ENCODE results near the gene CAPG.
"Not testable (repeated sequence)": the region's sequence is repeated elsewhere in the genome, so short reads cannot be mapped to it uniquely, and the experiment has no call there.

The CAPG gene

GRCh38 chr2:85420536-85421259 lies 10.5 kb upstream of the CAPG start:
- peak; percentile 82 to 94 (median 85) for DNase-seq (ENCODE audit: low read depth in 3 of 3)

GRCh38 chr2:85419009-85419675 lies 9.0 kb upstream of the CAPG start:
- no peak for DNase-seq (ENCODE audit: low read depth in 3 of 3)

- DNase-seq (ENCODE audit: low read depth in 3 of 3), result peak; percentile 70 to 77 (median 76)
Measured at GRCh38 chr2:85418132-85419008, 8.2 kb upstream of the CAPG start, which contains the start of gene SH2D6. SH2D6 (plus strand) TSS chr2:85418714; CDS start chr2:85429466, 10,752 bp downstream.

GRCh38 chr2:85415980-85416650 lies 5.9 kb upstream of the CAPG start:
- no peak for DNase-seq (ENCODE audit: low read depth in 3 of 3)

GRCh38 chr2:85414761-85415553 lies 4.8 kb upstream of the CAPG start:
- no peak for DNase-seq (ENCODE audit: low read depth in 3 of 3)

GRCh38 chr2:85414421-85414759 lies 4.2 kb upstream of the CAPG start:
- DNase-seq (ENCODE audit: low read depth in 3 of 3), result not testable (repeated sequence)

- peak in 1 of 3 experiments; percentile 29 for DNase-seq (ENCODE audit: low read depth in 3 of 3)
Measured at GRCh38 chr2:85413592-85414420, 3.6 kb upstream of the CAPG start.

GRCh38 chr2:85411405-85411748 lies 1.2 kb upstream of the CAPG start:
- DNase-seq (ENCODE audit: low read depth in 3 of 3), result no peak

- DNase-seq (ENCODE audit: low read depth in 3 of 3), result no peak
Measured at GRCh38 chr2:85410584-85411404, 628 bp upstream of the CAPG start.

- DNase-seq (ENCODE audit: low read depth in 3 of 3), result peak in 2 of 3 experiments; percentile 38 to 46
Measured at GRCh38 chr2:85405201-85406059, 4.7 kb downstream of the CAPG start.

GRCh38 chr2:85401844-85402243 lies 8.3 kb downstream of the CAPG start:
- no peak for DNase-seq (ENCODE audit: low read depth in 3 of 3)

- DNase-seq (ENCODE audit: low read depth in 3 of 3), result no peak
Measured at GRCh38 chr2:85401464-85401805, 8.7 kb downstream of the CAPG start.

GRCh38 chr2:85400541-85401463 lies 9.4 kb downstream of the CAPG start:
- no peak for DNase-seq (ENCODE audit: low read depth in 3 of 3)

- DNase-seq (ENCODE audit: low read depth in 3 of 3), result no peak
Measured at GRCh38 chr2:85400023-85400422, 10.1 kb downstream of the CAPG start.

GRCh38 chr2:85399183-85399455 lies 11.0 kb downstream of the CAPG start:
- DNase-seq (ENCODE audit: low read depth in 3 of 3), result no peak

GRCh38 chr2:85398426-85399182 lies 11.6 kb downstream of the CAPG start:
- no peak for DNase-seq (ENCODE audit: low read depth in 3 of 3)

- no peak for DNase-seq (ENCODE audit: low read depth in 3 of 3)
Measured at GRCh38 chr2:85397925-85398331, 12.2 kb downstream of the CAPG start.
